HCT116 (cell line): ENCODE results near the gene KIAA0319L. TPM values are rescaled to one million over a fixed set of nuclear protein-coding genes. Genes with fewer than 3 reads are reported as not detected.

Experiments
- ATAC-seq: fragments of 200-7000 bp; cut with Tn5 transposase; 2 replicates; pipeline ENCODE4 v1.9.1; 2020; ENCODE audit warnings: mild to moderate bottlenecking, moderate library complexity
- BruUV-seq: library from RNA; stranded (reverse); fragments of 400-500 nt; replicated peaks from 2 replicates; lab custom pipeline; 2021; lab: Mats Ljungman, UMichigan
- CTCF ChIA-PET: fragments of 300-600 bp; sonication (Branson Sonifier 250); formaldehyde crosslinking; loops from one replicate; lab custom pipeline; 2021; ENCODE audit warnings: antibody characterized with exemption; lab: Charles Lee
- POLR2A ChIA-PET: fragments of 300-600, 350-600 bp; sonication (Branson Sonifier 250); formaldehyde crosslinking; loops from one replicate; lab custom pipeline; 2021; ENCODE audit warnings: antibody characterized with exemption; lab: Charles Lee
- RAD21 ChIA-PET, 2 experiments: fragments of 300-600 bp; sonication (Branson Sonifier 250); formaldehyde crosslinking; loops; one replicate each; lab custom pipeline; 2023; ENCODE audit warnings: low total read pairs in 2 of 2; ENCODE audit not compliant: uncharacterized antibody in 2 of 2, unreplicated experiment in 2 of 2, low non-redundant PET in 1 of 2; lab: Charles Lee
- DNase-seq: peaks from one replicate; pipeline ENCODE4 v3.0.0-alpha.2; 2010; ENCODE audit warnings: low read depth, low spot score
- H2AFZ ChIP-seq: fragments of 200-600 bp; shearing (Covaris generic), sonication (generic); 2 replicates; pipeline ENCODE4 v1.6.1; 2017; ENCODE audit warnings: low read depth, mixed run types, mixed read lengths, antibody characterized with exemption, low read length; ENCODE audit not compliant: poor library complexity, severe bottlenecking
- H3K27ac ChIP-seq: 2 replicates; pipeline ENCODE4 v1.5.1; 2012; ENCODE audit warnings: low read depth, low read length
- H3K27me3 ChIP-seq: fragments of 200-600 bp; sonication (generic); 2 replicates; pipeline ENCODE4 v1.6.1; 2016; ENCODE audit warnings: mixed run types, low read length, mixed read lengths; ENCODE audit not compliant: insufficient read depth
- H3K36me3 ChIP-seq, 2 experiments: fragments of 200-500 bp in 1 of 2; fragments of 200-600 bp in 1 of 2; sonication (Bioruptor generic) in 1 of 2; sonication (generic) in 1 of 2; 2 replicates each; pipeline versions ENCODE4 v1.5.1 to v1.6.1; 2014 to 2016; ENCODE audit warnings: low read length in 2 of 2, inconsistent platforms in 1 of 2, mixed read lengths in 1 of 2, mixed run types in 1 of 2; ENCODE audit not compliant: insufficient read depth in 2 of 2, control insufficient read depth in 1 of 2
- H3K4me1 ChIP-seq, 2 experiments: fragments of 200-600 bp in 1 of 2; sonication (generic) in 1 of 2; 2 replicates each; pipeline versions ENCODE4 v1.5.1 to v1.6.1; 2012 to 2017; ENCODE audit warnings: low read length in 2 of 2, inconsistent platforms in 1 of 2, mild to moderate bottlenecking in 1 of 2, mixed read lengths in 1 of 2, mixed run types in 1 of 2, moderate library complexity in 1 of 2; ENCODE audit not compliant: insufficient read depth in 2 of 2, control insufficient read depth in 1 of 2
- H3K4me2 ChIP-seq: fragments of 200-600 bp; sonication (generic); 2 replicates; pipeline ENCODE4 v1.6.1; 2017; ENCODE audit warnings: mixed run types, low read length, mixed read lengths
- H3K4me3 ChIP-seq, 2 experiments: fragments of 200-600 bp in 1 of 2; sonication (generic) in 1 of 2; replicated peaks in 1 of 2; 2 replicates each; pipeline ENCODE4 v1.5.1; 2011 to 2016; ENCODE audit warnings: low read length in 2 of 2, control low read depth in 1 of 2, low read depth in 1 of 2, mild to moderate bottlenecking in 1 of 2, mixed read lengths in 1 of 2, mixed run types in 1 of 2
- H3K79me2 ChIP-seq: fragments of 200-600 bp; sonication (generic); 2 replicates; pipeline ENCODE4 v1.6.1; 2017; ENCODE audit warnings: mild to moderate bottlenecking, mixed run types, low read length, moderate library complexity, mixed read lengths; ENCODE audit not compliant: insufficient read depth
- H3K9ac ChIP-seq: fragments of 200-600 bp; sonication (generic); 2 replicates; pipeline ENCODE4 v1.6.1; 2016; ENCODE audit warnings: low read length, mixed read lengths
- H3K9me2 ChIP-seq: fragments of 200-600 bp; sonication (generic), shearing (Covaris generic); 2 replicates; pipeline ENCODE4 v1.6.1; 2017; ENCODE audit warnings: mixed run types, mild to moderate bottlenecking, moderate library complexity; ENCODE audit not compliant: insufficient read depth
- H3K9me3 ChIP-seq, 2 experiments: fragments of 200-500 bp in 1 of 2; fragments of 200-600 bp in 1 of 2; sonication (Bioruptor generic) in 1 of 2; sonication (generic) in 1 of 2; 2 replicates each; pipeline ENCODE4 v1.6.1; 2014 to 2017; ENCODE audit warnings: low read length in 2 of 2, mixed read lengths in 2 of 2, inconsistent platforms in 1 of 2, low read depth in 1 of 2, mild to moderate bottlenecking in 1 of 2, mixed run types in 1 of 2, moderate library complexity in 1 of 2; ENCODE audit not compliant: control insufficient read depth in 1 of 2, insufficient read depth in 1 of 2
- H4K20me1 ChIP-seq: fragments of 200-600 bp; sonication (generic), shearing (Covaris generic); 2 replicates; pipeline ENCODE4 v1.6.1; 2017; ENCODE audit warnings: mixed run types, mild to moderate bottlenecking, moderate library complexity; ENCODE audit not compliant: insufficient read depth
- ATF3 ChIP-seq: IDR thresholded peaks from 2 replicates; pipeline ENCODE4 v1.6.1; 2012
- CBX3 ChIP-seq: IDR thresholded peaks from 2 replicates; pipeline ENCODE4 v1.6.1; 2012; ENCODE audit warnings: low read depth
- CEBPB ChIP-seq: IDR thresholded peaks from 2 replicates; pipeline ENCODE4 v1.6.1; 2012; ENCODE audit warnings: low read depth
- EGR1 ChIP-seq: IDR thresholded peaks from 2 replicates; pipeline ENCODE4 v1.6.1; 2012; ENCODE audit warnings: low read depth
- ELF1 ChIP-seq: IDR thresholded peaks from 2 replicates; pipeline ENCODE4 v1.6.1; 2012; ENCODE audit warnings: low read depth, borderline replicate concordance
- EZH2 ChIP-seq: fragments of 200-600 bp; sonication (generic); IDR thresholded peaks from 2 replicates; pipeline ENCODE4 v1.6.1; 2017; ENCODE audit warnings: antibody characterized with exemption, mixed run types
- EZH2phosphoT487 ChIP-seq: fragments of 200-600 bp; IDR thresholded peaks from 2 replicates; pipeline ENCODE4 v1.6.1; 2018; ENCODE audit warnings: antibody characterized with exemption, borderline replicate concordance
- FOSL1 ChIP-seq: IDR thresholded peaks from 2 replicates; pipeline ENCODE4 v1.6.1; 2012; ENCODE audit warnings: low read depth
- JUND ChIP-seq: IDR thresholded peaks from 2 replicates; pipeline ENCODE4 v1.6.1; 2012
- POLR2A ChIP-seq: IDR thresholded peaks from 2 replicates; pipeline ENCODE4 v1.7.0; 2011; ENCODE audit warnings: borderline replicate concordance; ENCODE audit not compliant: insufficient read depth, insufficient read length; ENCODE audit errors: extremely low read depth
- POLR2AphosphoS5 ChIP-seq: IDR thresholded peaks from 2 replicates; pipeline ENCODE4 v1.6.1; 2011; ENCODE audit warnings: mild to moderate bottlenecking, low read depth, low read length, moderate library complexity
- RAD21 ChIP-seq: IDR thresholded peaks from 2 replicates; pipeline ENCODE4 v1.6.1; 2012; ENCODE audit warnings: low read depth, mild to moderate bottlenecking
- REST ChIP-seq: IDR thresholded peaks from 2 replicates; pipeline ENCODE4 v1.6.1; 2012; ENCODE audit warnings: low read depth
- SP1 ChIP-seq: IDR thresholded peaks from 2 replicates; pipeline ENCODE4 v1.6.1; 2012; ENCODE audit warnings: low read depth
- SRF ChIP-seq: IDR thresholded peaks from 2 replicates; pipeline ENCODE4 v1.6.1; 2012; ENCODE audit warnings: low read depth
- YY1 ChIP-seq: IDR thresholded peaks from 2 replicates; pipeline ENCODE4 v1.6.1; 2011; ENCODE audit warnings: low read length, low read depth, moderate library complexity, mild to moderate bottlenecking; ENCODE audit not compliant: insufficient replicate concordance; ENCODE audit errors: extremely low read depth
- ZNF274 ChIP-seq: fragments of 200-500 bp; sonication (Bioruptor generic); IDR thresholded peaks from 2 replicates; pipeline ENCODE4 v1.6.1; 2014; ENCODE audit warnings: mild to moderate bottlenecking, low read depth, low read length, inconsistent platforms
- intact Hi-C: fragments of 100-400 bp; cut with micrococcal nuclease; formaldehyde crosslinking; loops from 2 replicates; pipeline ENCODE4 v1.10.0; 2022
- total RNA-seq: library from RNA; stranded (reverse); gene quantifications from one replicate; pipeline ENCODE4 v1.2.1, GENCODE V29; 2021; ENCODE audit not compliant: unreplicated experiment

KIAA0319L gene
- total RNA-seq, 1 experiment from 2014 or later = 35.6 TPM

- intact Hi-C loops = no loop called here
- Histone ChIP-seq H3K27me3 (no peaks in the 10 kb centered on the region), H4K20me1 (no peaks in the 10 kb centered on the region), H3K4me1 (no peaks in the 10 kb centered on the region), H3K9ac (no peak overlapping the region), H3K79me2 (no peaks in the 10 kb centered on the region), H3K4me3 (no peak overlapping the region), H2AFZ (no peak overlapping the region), H3K4me2 (no peak overlapping the region), H3K9me2 (no peaks in the 10 kb centered on the region), H3K9me3 (no peaks in the 10 kb centered on the region), H3K27ac (no peak overlapping the region), H3K36me3 (no peaks in the 10 kb centered on the region)
- ChIA-PET POLR2A (no interaction called here), CTCF (no interaction called here), RAD21 (no interaction called here)
- no peak for DNase-seq
- ATAC-seq = no peak
- no TSS peak for BruUV-seq
- TF ChIP-seq ZNF274 (no peak), YY1 (no peak), CEBPB (no peak), SP1 (no peak), EGR1 (no peak), CBX3 (no peak), FOSL1 (no peak), EZH2 (no peak), POLR2AphosphoS5 (no peak), ELF1 (no peak), SRF (no peak), JUND (no peak), ATF3 (no peak), REST (no peak), RAD21 (no peak), EZH2phosphoT487 (no peak), POLR2A (no peak)
Measured at GRCh38 chr1:35499652-35500176, 57.5 kb downstream of the KIAA0319L start.
